Stimulated activated CD8-positive, alpha-beta memory T cell treated with anti-CD3 and anti-CD28 coated beads, Interleukin-7, amount 100 ng/mL, for 1 hour (primary cell): ENCODE results near the gene GFM2.
"Not testable (repeated sequence)": the region's sequence is repeated elsewhere in the genome, so short reads cannot be mapped to it uniquely, and the experiment has no call there.

ENCODE experiments used
- DNase-seq, 2 donors: peaks; one replicate each; pipeline ENCODE4 v3.0.0-alpha.2; 2020; ENCODE audit warnings: low read depth in 2 of 2

The GFM2 gene

DNA sequence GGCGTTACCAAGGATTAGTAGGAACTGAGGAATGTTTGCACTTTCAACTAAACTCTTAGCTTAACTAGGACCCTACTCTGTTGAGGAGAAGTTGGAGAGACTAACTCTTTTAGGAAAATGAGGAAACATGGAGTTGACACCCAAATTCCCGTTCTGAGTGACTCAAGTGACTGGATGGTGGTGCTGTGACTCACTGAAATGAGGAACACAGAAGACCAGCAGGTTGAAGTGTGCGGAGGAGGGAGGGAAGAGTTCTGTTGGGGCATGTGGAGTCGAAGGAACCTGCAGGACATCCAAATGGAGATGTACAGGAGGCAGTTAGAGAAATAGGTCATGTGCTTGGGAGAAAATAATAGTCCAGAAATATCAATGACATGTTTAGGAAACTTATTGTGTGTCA lies 73.7 kb downstream of the GFM2 start:
- no peak for DNase-seq

DNA sequence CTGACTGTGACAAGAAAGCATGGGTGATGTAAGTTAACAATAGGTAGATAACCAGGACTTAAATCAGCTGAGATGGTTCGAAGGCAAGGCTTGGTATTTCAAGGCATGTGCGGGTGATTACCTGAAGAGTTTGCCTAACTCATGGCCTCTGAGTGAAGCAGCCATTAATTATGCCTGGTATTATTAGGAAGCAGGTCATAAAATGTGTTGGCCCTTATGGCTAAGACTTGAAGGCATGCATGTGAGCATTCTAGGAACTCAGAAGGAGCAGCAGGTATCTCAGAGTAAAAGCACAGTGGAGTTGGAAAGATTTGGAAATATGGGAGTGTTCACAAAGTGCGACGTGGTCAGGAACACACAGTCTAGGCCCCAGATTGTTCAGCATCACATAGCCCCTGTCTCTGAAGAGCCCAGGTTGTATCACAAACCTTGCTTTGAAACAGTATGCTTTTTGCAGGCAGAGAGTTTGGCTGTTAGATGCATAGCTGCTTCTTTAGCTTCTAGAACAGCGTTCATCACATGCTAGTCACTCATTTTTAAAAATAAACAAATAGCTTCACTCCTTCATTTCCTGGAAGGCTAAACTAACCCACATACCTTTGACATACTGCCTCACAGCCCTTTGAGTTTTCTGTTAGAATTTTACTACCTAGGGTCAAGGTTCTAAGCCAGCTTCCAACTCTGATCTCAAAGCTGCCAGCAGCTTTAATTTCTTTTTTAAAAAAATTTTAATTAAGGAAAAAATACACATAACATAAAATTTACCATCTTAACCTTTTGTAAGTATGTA lies 79.8 kb downstream of the GFM2 start:
- no peak for DNase-seq

DNA sequence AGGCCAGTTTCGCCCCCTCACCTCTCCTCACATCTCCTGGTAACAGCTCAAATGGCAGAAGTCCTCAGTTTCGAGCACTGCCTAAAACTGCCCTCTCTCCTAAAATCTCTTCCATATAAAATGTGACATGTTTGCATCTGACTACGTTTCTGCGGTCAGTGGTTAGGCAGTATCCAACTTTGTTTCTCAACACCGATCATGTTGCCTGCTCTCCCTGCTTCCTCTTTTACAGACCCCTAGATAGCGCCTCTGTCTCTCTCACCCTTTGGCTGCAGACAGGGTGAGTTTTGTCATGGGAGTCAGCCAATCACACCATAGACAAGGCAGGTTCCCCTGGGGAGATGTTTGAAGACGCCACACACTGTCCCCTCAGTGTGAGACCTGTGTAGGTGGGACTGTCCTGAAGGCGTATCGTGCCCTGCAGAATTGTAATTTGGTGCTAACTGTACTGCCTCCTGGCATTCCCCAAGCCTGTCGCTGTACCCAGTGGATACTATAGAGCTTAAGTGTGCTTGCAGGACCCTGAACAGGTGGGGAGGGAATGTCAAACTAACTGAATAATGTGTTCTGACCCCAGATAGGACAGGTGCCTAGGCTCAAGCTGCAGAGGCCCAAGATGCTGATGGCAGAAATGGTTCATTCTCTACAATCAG lies 80.8 kb downstream of the GFM2 start:
- DNase-seq: no peak

DNA sequence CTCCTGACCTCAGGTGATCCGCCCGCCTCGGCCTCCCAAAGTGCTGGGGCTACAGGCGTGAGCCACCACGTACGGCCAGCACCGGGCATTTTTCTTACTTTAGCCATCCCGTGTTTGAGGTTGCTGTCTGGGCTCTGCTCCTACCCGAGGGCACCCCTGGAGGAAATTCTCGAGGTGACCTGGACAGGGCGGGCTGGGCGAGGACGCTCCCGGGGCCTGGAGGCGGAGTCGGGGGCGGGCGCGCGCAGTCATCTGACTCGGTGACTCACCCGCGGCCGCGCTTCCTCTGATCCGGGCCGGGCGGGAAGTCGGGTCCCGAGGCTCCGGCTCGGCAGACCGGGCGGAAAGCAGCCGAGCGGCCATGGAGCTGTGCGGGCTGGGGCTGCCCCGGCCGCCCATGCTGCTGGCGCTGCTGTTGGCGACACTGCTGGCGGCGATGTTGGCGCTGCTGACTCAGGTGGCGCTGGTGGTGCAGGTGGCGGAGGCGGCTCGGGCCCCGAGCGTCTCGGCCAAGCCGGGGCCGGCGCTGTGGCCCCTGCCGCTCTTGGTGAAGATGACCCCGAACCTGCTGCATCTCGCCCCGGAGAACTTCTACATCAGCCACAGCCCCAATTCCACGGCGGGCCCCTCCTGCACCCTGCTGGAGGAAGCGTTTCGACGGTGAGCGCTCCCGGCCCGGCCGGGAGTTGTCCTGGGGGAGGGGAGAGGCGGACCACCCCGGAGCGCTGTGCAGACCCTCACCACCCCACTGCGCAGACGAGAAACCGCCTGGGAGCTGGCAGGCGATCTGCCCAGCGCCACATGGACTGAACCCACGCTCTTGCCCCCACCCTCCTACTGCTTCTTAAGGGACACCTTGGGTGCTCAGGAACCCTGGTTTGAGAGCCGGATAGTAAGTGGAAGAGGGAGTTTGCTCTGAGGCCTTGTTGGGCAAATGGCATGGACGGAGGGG lies 81.7 kb downstream of the GFM2 start, which contains the start of gene HEXB:
HEXB (plus strand) TSS at position 334 of the 952 bp plus-strand sequence; CDS start at position 362, 28 bp downstream.
- DNase-seq: peak; percentile 65 to 66

DNA sequence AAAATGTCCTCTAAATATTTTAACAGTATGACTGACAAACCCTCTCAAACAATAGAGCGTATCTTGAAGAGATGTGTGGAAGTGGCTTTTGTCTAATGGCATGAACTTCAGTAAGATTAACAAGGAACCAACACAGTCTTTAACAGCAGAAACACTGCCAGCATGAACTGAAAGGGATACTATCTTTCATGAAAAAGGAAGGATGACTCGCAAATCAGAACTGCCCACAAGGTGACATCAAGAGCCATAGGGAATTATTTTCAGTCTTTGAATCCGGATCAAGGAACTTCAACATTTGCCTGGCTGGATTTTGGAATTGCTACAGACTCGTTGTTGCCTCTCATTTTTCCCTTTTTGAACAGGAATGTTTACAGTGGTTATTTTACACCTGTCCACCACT lies 87.0 kb downstream of the GFM2 start:
- no peak for DNase-seq

DNA sequence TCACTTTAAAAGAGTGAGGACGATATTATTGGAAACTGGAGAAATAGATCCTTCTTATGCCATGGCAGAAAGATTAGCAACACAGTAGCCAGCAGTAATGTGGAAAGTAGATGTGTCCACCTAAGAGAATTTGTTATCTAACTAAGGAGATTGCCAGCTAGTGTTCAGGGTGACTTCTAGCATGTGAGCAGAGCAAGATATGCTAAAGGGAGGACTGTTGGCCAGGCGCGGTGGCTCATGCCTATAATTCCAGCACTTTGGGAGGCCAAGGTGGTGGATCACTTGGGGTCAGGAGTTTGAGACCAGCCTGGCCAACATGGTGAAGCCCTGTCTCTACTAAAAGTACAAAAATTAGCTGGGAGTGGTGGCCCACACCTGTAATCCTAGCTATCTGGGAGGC lies 87.6 kb downstream of the GFM2 start:
- not testable (repeated sequence) for DNase-seq

DNA sequence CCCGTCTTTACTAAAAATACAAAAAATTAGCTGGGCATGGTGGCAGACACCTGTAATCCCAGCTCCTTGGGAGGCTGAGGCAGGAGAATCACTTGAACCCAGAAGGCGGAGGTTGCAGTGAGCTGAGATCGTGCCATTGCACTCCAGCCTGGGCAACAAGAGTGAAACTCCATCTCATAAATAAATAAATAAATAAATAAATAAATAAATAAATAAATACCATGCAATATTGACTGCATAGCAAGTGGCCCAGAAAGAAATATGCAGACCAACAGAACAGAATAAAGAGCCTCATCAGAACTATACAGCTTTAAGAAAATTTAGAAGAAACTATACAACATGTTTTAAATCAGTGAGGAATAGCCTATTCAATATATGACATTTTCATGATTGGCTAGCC lies 88.8 kb downstream of the GFM2 start:
- not testable (repeated sequence) for DNase-seq

DNA sequence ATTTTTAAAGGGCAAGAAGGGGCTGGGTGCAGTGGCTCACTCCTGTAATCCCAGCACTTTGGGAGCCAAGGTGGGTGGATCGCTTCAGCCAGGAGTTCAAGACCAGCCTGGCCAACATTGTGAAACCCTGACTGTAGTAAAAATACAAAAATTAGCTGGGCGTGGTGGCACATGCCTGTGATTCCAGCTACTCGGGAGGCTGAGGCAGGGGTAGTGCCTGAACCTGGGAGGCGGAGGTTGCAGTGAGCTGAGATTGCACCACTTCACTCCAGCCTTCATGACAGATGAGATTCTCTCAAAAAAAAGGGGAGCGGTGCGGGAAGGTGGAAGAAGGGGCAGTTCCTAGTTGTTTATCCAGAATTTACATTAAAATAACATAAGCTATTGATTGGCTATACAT lies 90.5 kb downstream of the GFM2 start:
- DNase-seq: not testable (repeated sequence)

DNA sequence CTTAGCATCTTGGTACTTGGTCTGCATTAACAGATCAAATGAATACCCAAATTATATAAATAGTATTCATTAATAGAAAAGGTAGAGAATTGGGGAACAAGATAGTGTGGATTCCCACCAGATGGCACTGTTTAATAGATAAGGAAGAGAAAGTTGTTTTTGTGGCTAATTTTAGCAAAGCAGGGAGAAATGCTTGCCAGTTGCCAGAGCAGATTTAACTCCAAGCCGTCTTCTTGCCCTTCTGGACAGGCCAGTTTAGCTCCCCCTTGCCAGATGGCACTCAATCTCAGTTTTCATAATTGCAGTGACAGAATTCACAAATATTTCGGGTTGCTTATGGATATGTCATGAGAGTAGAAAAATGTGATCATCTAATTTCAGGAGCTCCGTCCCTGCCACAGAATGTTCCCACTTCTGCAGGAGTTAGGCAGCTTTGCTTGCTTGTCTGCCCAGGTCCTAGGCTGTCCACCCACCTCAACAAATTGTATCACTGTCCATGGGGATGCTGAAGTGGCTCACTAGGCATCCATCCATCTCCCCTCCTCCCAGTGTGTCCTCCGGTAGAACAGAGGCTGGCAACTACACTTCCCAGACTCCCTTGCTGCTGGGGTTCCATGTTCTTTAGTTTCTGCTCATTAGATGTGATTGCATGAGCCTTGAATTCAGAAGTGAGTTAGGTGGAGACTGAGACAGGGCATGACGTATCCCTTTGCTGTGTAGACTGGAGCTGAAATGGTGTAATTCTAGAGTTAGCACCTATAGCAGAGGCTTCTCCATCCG lies 93.7 kb downstream of the GFM2 start:
- DNase-seq: no peak

DNA sequence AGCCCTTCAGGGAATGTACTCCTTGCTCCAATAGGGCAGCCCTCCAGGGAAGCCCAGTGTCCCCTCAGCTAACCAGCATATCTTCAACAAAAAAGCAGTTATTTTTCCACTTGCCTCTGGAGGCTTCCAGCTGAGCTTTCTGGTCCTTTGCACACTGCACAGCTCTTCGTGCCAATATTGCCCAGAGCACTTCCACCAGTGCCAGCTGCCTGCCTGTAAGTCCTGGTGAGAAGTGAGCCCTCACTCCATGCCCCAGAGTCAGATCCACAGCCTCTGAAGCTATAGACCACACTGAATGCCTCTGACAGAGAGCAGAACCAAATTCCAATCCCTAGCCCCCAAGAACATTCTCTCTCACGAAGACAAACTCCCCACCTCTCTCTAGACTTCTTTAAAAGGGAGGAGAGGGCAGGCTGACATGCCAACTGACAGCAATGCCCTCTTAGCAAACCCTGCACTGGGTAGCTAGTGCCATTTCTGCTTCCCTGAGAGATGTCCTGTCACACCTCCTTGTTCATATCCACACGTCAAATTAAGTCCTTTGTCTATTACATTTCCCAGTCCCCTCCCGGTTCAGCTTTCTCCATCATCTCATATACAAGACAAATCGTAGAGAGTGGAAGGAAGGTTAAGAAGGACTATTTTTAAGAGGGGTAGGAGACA lies 94.6 kb downstream of the GFM2 start:
- DNase-seq: no peak
